Left lung (tissue), 14 donors: ENCODE measurements around the gene LNPK. TPM values are rescaled to one million over a fixed set of nuclear protein-coding genes. Genes with fewer than 3 reads are reported as not detected.

Experiments
- ATAC-seq: fragments of 200-7000 bp; cut with Tn5 transposase; one replicate; pipeline ENCODE4 v1.9.1; 2020; ENCODE audit warnings: moderate library complexity
- DNase-seq, 4 donors: peaks; one replicate each; pipeline ENCODE4 v3.0.0-alpha.2; 2013 to 2020
- H3K27ac ChIP-seq, 2 donors: fragments of 200-600 bp; sonication (generic) in 1 of 2; one replicate each; pipeline versions ENCODE4 v1.5.0 to v1.8.0; 2020 to 2021
- H3K27me3 ChIP-seq, 2 donors: fragments of 200-600 bp; sonication (generic) in 1 of 2; one replicate each; pipeline versions ENCODE4 v1.5.0 to v1.8.0; 2020 to 2021
- H3K36me3 ChIP-seq, 2 donors: fragments of 200-600 bp; sonication (generic) in 1 of 2; one replicate each; pipeline versions ENCODE4 v1.5.0 to v1.8.0; 2020 to 2021
- H3K4me1 ChIP-seq, 2 donors: fragments of 200-600 bp; one replicate each; pipeline ENCODE4 v1.8.0; 2021
- H3K4me3 ChIP-seq, 2 donors: fragments of 200-600 bp; sonication (generic) in 1 of 2; one replicate each; pipeline versions ENCODE4 v1.5.0 to v1.8.0; 2020 to 2021; ENCODE audit warnings: mild to moderate bottlenecking in 1 of 2
- H3K9me3 ChIP-seq, 2 donors: fragments of 200-600 bp; sonication (generic) in 1 of 2; one replicate each; pipeline versions ENCODE4 v1.5.0 to v1.8.0; 2020 to 2021
- CTCF ChIP-seq, 2 donors: fragments of 200-600 bp; sonication (generic) in 1 of 2; IDR thresholded peaks; one replicate each; pipeline versions ENCODE4 v1.5.0 to v1.8.0; 2021; ENCODE audit warnings: antibody characterized with exemption in 2 of 2
- intact Hi-C, 2 donors: fragments of 100-400 bp; cut with DNase I; formaldehyde crosslinking; loops; one replicate each; pipeline versions ENCODE4 v1.11.2 to v1.14.2; 2022
- long read RNA-seq, 12 donors: library from polyadenylated mRNA in 2 of 12; unstranded in 2 of 12; transcript quantifications; one replicate each; pipeline ENCODE4 v2.0.0 and lab custom pipeline, GENCODE V29; 2019 to 2026
- polyA plus RNA-seq, 6 donors: library from polyadenylated mRNA; unstranded; fragments of 120-200 nt; gene quantifications; one replicate each; pipeline ENCODE4 v1.2.1, GENCODE V29; 2013; ENCODE audit not compliant: insufficient read length in 6 of 6
- total RNA-seq, 2 donors: library from RNA; stranded (reverse); fragmentation: NEBNext Ultra II Directional; extraction: Animal tissue kit (Norgen Biotek cat#: 25700); gene quantifications; one replicate each; pipeline ENCODE4 v1.2.1, GENCODE V29; 2021
- donor health status: DM: no; HTN: yes; CAD: no.
- donor health status: DM: no; HTN: no; CAD: no.

The LNPK gene
- total RNA-seq (10 to 100 TPM; 38.0 to 38.7 TPM), polyA plus RNA-seq (10 to 100 TPM; 39.7 to 47.9 (median 42.9) TPM)
- long read RNA-seq, donor 1, full-length matches to known transcripts = 9 of 16 reads
- long read RNA-seq, donor 1, partial matches to known transcripts = 7 of 16 reads
- long read RNA-seq, donor 1, other reads (novel, unspliced or antisense) = 0 of 16 reads
- long read RNA-seq, donor 2, full-length matches to known transcripts = 15 of 40 reads
- long read RNA-seq, donor 2, partial matches to known transcripts = 25 of 40 reads
- long read RNA-seq, donor 2, other reads (novel, unspliced or antisense) = 0 of 40 reads
- long read RNA-seq, donor 3, full-length matches to known transcripts = 5 of 5 reads
- long read RNA-seq, donor 3, partial matches to known transcripts = 0 of 5 reads
- long read RNA-seq, donor 3, other reads (novel, unspliced or antisense) = 0 of 5 reads
- long read RNA-seq, donor 4, full-length matches to known transcripts = 6 of 8 reads
- long read RNA-seq, donor 4, partial matches to known transcripts = 0 of 8 reads
- long read RNA-seq, donor 4, other reads (novel, unspliced or antisense) = 2 of 8 reads
- long read RNA-seq, donor 5, full-length matches to known transcripts = 4 of 4 reads
- long read RNA-seq, donor 5, partial matches to known transcripts = 0 of 4 reads
- long read RNA-seq, donor 5, other reads (novel, unspliced or antisense) = 0 of 4 reads
- long read RNA-seq, donor 6, full-length matches to known transcripts = 5 of 5 reads
- long read RNA-seq, donor 6, partial matches to known transcripts = 0 of 5 reads
- long read RNA-seq, donor 6, other reads (novel, unspliced or antisense) = 0 of 5 reads
- long read RNA-seq, donor 7, full-length matches to known transcripts = 5 of 5 reads
- long read RNA-seq, donor 7, partial matches to known transcripts = 0 of 5 reads
- long read RNA-seq, donor 7, other reads (novel, unspliced or antisense) = 0 of 5 reads
- long read RNA-seq, donor 8, full-length matches to known transcripts = 3 of 3 reads
- long read RNA-seq, donor 8, partial matches to known transcripts = 0 of 3 reads
- long read RNA-seq, donor 8, other reads (novel, unspliced or antisense) = 0 of 3 reads
- long read RNA-seq, donor 9 = 0 reads
- long read RNA-seq, donor 10, partial matches to known transcripts = 1 of 2 reads
- long read RNA-seq, donor 10, other reads (novel, unspliced or antisense) = 1 of 2 reads
- long read RNA-seq, donor 11, full-length matches to known transcripts = 8 of 8 reads
- long read RNA-seq, donor 11, partial matches to known transcripts = 0 of 8 reads
- long read RNA-seq, donor 11, other reads (novel, unspliced or antisense) = 0 of 8 reads
- long read RNA-seq, donor 12, full-length matches to known transcripts = 7 of 7 reads
- long read RNA-seq, donor 12, partial matches to known transcripts = 0 of 7 reads
- long read RNA-seq, donor 12, other reads (novel, unspliced or antisense) = 0 of 7 reads

GRCh38 chr2:176001916-176002687 lies at the start of gene LNPK:
Gene LNPK, minus strand, starts transcription at chr2:176002267. Its CDS starts 6,683 bp downstream, at chr2:175995584.
- ATAC-seq (peak; percentile 98), DNase-seq (peak; percentile 90 to 99 (median 96))
- H3K9me3 ChIP-seq = no peaks in the 10 kb centered on the region
- peaks cover 6 to 28% of the 10 kb centered on the region in 2 donors for H3K4me1 ChIP-seq
- H3K4me3 ChIP-seq = peak within 1 kb of the TSS; percentile 83 to 89
- H3K27me3 ChIP-seq = no peaks in the 10 kb centered on the region
- TF ChIP-seq CTCF (IDR thresholded peaks at IDR 0.05) = no peak
- no peaks in the 10 kb centered on the region for H3K36me3 ChIP-seq
- peak within 1 kb of the TSS; percentile 86 to 89 for H3K27ac ChIP-seq
- intact Hi-C loops = no loop called here

- intact Hi-C loops = no loop called here
- Histone ChIP-seq H3K9me3 (no peaks in the 10 kb centered on the region), H3K4me1 (no peaks in the 10 kb centered on the region), H3K27me3 (peaks cover 0 to 22% of the 10 kb centered on the region in 2 donors), H3K4me3 (no peak overlapping the region), H3K27ac (no peak overlapping the region), H3K36me3 (no peaks in the 10 kb centered on the region)
- DNase-seq = no peak
- no peak for TF ChIP-seq CTCF (IDR thresholded peaks at IDR 0.05)
- no peak for ATAC-seq
Measured at GRCh38 chr2:176039375-176039774, 37.3 kb upstream of the LNPK start.

- intact Hi-C loops = no loop called here
- H3K36me3 ChIP-seq = no peaks in the 10 kb centered on the region
- H3K9me3 ChIP-seq = no peaks in the 10 kb centered on the region
- no peak for TF ChIP-seq CTCF (IDR thresholded peaks at IDR 0.05)
- DNase-seq (no peak), ATAC-seq (no peak)
- no peak overlapping the region for H3K27ac ChIP-seq
- H3K4me1 ChIP-seq = no peaks in the 10 kb centered on the region
- H3K4me3 ChIP-seq = no peak overlapping the region
- peaks cover 0 to 20% of the 10 kb centered on the region in 2 donors for H3K27me3 ChIP-seq
Measured at GRCh38 chr2:176038694-176039093, 36.6 kb upstream of the LNPK start.

- Histone ChIP-seq H3K36me3 (no peaks in the 10 kb centered on the region), H3K4me1 (no peaks in the 10 kb centered on the region), H3K27ac (no peak overlapping the region), H3K4me3 (no peak overlapping the region), H3K27me3 (peaks cover 0 to 31% of the 10 kb centered on the region in 2 donors), H3K9me3 (no peaks in the 10 kb centered on the region)
- intact Hi-C loops = no loop called here
- ATAC-seq (no peak), DNase-seq (no peak)
- no peak for TF ChIP-seq CTCF (IDR thresholded peaks at IDR 0.05)
Measured at GRCh38 chr2:176035013-176035691, 33.1 kb upstream of the LNPK start.
